HG02970 (cell line): ENCODE results near the gene NKAIN2.
"Not testable (repeated sequence)": the region's sequence is repeated elsewhere in the genome, so short reads cannot be mapped to it uniquely, and the experiment has no call there.

Source experiments
- ATAC-seq: cut with Tn5 transposase; IDR thresholded peaks from one replicate; pipeline ENCODE4 v1.9.1; 2021; ENCODE audit warnings: mild to moderate bottlenecking, moderate library complexity, moderate number of reproducible peaks; ENCODE audit not compliant: unreplicated experiment, low FRiP score

The NKAIN2 gene

GRCh38 chr6:123953920-123954319 is 150.3 kb downstream of the NKAIN2 start:
- no peak for ATAC-seq

- ATAC-seq, result no peak
Measured at GRCh38 chr6:123956492-123957139, 153.0 kb downstream of the NKAIN2 start.

- no peak for ATAC-seq
Measured at GRCh38 chr6:123962508-123962907, 158.8 kb downstream of the NKAIN2 start.

- no peak for ATAC-seq
Measured at GRCh38 chr6:123965894-123966293, 162.2 kb downstream of the NKAIN2 start.

- no peak for ATAC-seq
Measured at GRCh38 chr6:123966618-123967017, 163.0 kb downstream of the NKAIN2 start.

GRCh38 chr6:123967905-123968304 is 164.2 kb downstream of the NKAIN2 start:
- no peak for ATAC-seq

- ATAC-seq, result no peak
Measured at GRCh38 chr6:123972600-123973294, 169.1 kb downstream of the NKAIN2 start.

GRCh38 chr6:123980311-123980710 is 176.6 kb downstream of the NKAIN2 start:
- ATAC-seq, result no peak

- ATAC-seq, result no peak
Measured at GRCh38 chr6:123986938-123987337, 183.3 kb downstream of the NKAIN2 start.

GRCh38 chr6:123989918-123990317 is 186.3 kb downstream of the NKAIN2 start:
- ATAC-seq, result not testable (repeated sequence)

- ATAC-seq, result no peak
Measured at GRCh38 chr6:123990376-123990775, 186.7 kb downstream of the NKAIN2 start.

- no peak for ATAC-seq
Measured at GRCh38 chr6:123994168-123994567, 190.5 kb downstream of the NKAIN2 start.

- no peak for ATAC-seq
Measured at GRCh38 chr6:123994891-123995635, 191.4 kb downstream of the NKAIN2 start.

- no peak for ATAC-seq
Measured at GRCh38 chr6:123997223-123997622, 193.6 kb downstream of the NKAIN2 start.

- ATAC-seq, result no peak
Measured at GRCh38 chr6:124002377-124003081, 198.9 kb downstream of the NKAIN2 start.

- ATAC-seq, result no peak
Measured at GRCh38 chr6:124007266-124007665, 203.6 kb downstream of the NKAIN2 start.

GRCh38 chr6:124008000-124008987 is 204.6 kb downstream of the NKAIN2 start:
- no peak for ATAC-seq

- ATAC-seq, result no peak
Measured at GRCh38 chr6:124008988-124009765, 205.5 kb downstream of the NKAIN2 start.

GRCh38 chr6:124010574-124010973 is 206.9 kb downstream of the NKAIN2 start:
- no peak for ATAC-seq
